ENCODE data around the gene ZFYVE26.
A peak's percentile ranks its signal among the peaks of the same experiment; 100 is the strongest.
"Not testable (repeated sequence)": the region's sequence is repeated elsewhere in the genome, so short reads cannot be mapped to it uniquely, and the experiment has no call there.

The ZFYVE26 gene

GRCh38 chr14:67749341-67750084 lies 66.9 kb downstream of the ZFYVE26 start:
- DNase-seq (ENCODE audit: low spot score), result no peak

GRCh38 chr14:67748312-67748711 lies 68.1 kb downstream of the ZFYVE26 start:
- no peak for DNase-seq (ENCODE audit: low spot score)

- DNase-seq (ENCODE audit: low spot score), result no peak
These were observed 69.5 kb downstream of the ZFYVE26 start for GRCh38 chr14:67746927-67747326.

- no peak for DNase-seq (ENCODE audit: low spot score)
These were observed 72.3 kb downstream of the ZFYVE26 start for GRCh38 chr14:67744046-67744445.

GRCh38 chr14:67738740-67739504 lies 77.5 kb downstream of the ZFYVE26 start:
- peak; percentile 89 for DNase-seq (ENCODE audit: low spot score)

DNA sequence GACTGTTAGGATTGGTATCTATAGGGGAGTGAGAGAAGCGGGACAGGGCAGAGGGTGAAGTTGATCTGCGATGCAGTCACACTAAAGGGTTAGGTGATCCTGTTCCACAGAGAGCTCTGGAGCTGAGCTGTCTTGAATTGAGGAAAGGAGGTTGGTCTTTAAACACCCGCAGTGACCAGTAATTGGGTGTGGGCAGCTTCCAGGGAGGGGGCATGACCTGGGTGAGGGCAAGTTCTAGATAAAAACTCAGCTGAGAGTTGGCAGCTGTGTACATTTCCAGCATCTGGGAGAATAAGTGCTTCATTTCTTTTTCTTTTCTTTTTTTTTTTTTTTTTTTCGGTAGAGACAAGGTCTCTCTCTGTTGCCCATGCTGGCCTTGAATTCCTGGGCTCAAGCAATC lies 79.6 kb downstream of the ZFYVE26 start:
- DNase-seq (ENCODE audit: low spot score), result no peak

DNA sequence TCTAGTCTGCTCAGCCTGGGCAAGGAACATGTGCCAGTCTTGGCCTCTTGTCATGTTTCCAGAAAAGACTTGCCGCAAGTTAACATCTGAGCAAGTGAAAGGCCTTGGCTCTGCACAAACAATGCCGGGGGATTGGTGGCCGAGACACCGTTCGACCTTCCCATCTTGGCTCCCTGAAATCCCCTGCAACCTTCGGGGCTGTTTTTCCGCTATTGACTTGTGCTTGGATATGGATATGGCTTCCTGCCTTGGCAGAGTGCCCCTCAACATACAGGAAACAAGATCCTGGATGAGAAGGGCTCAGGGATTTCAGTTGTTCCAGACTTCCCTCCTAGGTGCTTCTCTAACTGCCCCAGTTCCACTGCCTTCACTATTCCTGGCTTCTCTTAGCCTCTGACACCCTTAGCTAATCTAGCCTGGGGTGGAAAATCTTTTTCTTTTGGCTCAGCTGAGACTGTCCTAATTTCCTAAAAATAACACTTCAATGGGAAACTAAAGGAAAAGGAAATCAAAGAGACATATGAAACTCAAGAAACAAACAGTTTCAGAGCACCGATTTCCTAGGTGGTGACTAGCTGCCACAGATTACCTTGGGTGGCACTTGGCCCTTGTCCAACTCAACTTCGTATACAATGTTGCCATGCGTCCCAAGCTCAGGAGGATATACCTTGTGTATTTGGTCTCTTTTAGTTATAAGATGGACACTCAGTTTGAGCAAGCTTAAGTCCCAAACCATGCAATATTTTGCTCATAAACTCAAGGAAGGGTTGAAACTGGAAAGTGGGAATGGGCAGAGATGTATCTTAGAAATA lies 80.8 kb downstream of the ZFYVE26 start:
- DNase-seq (ENCODE audit: low spot score), result no peak

- no peak for DNase-seq (ENCODE audit: low spot score)
These were observed 81.7 kb downstream of the ZFYVE26 start for GRCh38 chr14:67734675-67735074.

GRCh38 chr14:67733616-67734015 lies 82.8 kb downstream of the ZFYVE26 start:
- DNase-seq (ENCODE audit: low spot score), result no peak

DNA sequence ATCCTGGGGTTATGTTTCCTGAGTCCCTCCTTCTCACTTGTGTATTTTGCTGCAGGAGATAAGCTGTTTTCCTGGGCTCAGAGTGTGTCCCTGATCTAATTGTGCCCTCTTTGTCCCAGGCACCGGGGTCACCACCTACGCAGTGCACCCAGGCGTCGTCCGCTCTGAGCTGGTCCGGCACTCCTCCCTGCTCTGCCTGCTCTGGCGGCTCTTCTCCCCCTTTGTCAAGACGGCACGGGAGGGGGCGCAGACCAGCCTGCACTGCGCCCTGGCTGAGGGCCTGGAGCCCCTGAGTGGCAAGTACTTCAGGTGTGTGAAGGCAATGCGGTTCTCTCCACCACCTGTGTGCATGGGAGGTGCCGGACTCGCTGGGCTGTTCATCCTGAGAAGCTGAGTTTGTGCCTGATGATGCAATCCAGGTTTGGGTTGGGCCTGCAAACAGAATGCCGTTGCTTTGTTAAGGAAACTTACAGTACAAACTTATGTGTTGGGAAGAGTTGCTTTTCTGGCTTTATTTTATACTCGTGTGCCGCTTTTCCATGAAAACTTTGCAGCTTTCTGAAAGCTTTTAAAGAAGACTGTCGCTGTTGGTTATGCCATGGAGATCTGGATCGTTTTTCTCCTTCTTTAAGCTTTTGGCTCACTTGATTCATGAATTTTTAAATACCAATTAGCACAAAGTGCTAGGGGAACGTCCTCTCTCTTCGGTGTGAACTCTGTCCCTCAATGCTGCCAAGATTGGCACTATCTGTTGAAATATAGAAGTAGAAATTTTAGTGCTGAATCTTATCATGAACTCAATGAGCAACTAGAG lies 87.1 kb downstream of the ZFYVE26 start:
- peak; percentile 60 for DNase-seq (ENCODE audit: low spot score)

DNA sequence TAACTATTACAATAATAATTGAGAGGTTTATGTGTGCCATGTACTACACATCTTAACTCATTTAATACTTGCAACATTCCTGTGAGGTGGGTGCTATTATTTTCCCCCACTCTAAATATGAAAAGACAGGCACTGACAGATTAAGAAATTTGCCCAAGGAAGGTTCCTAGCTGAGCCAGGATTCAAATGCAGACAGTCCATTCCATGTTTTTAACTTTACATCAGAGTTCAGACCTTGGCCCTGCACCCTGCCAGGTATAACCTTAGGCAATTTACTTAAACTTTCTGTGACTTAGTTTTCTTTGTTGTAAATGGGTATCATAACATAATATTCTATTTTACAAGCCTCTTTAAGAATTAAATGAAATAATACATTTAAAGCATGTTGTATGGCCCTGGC lies 88.1 kb downstream of the ZFYVE26 start:
- DNase-seq (ENCODE audit: low spot score), result no peak

- DNase-seq (ENCODE audit: low spot score), result no peak
These were observed 89.0 kb downstream of the ZFYVE26 start for GRCh38 chr14:67727361-67727760.

DNA sequence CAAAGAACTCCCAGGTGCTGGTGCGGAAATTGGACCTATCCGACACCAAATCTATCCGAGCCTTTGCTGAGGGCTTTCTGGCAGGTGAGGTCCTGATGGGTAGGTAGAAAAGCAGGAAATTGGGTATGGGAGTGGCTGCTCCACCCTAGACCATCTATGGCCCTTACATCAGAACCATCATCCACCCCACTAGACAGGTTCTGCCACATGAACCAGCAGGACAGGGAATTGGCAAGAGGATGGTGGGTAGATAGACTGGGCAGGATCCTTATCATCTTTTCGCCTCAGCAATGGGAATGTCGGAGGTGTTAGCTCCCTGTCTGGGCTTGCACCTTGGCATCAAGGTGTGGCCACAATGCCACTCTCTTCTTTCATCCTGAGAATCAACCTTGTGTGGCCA lies 91.2 kb downstream of the ZFYVE26 start:
- no peak for DNase-seq (ENCODE audit: low spot score)

- no peak for DNase-seq (ENCODE audit: low spot score)
These were observed 94.1 kb downstream of the ZFYVE26 start for GRCh38 chr14:67722293-67722692.

DNA sequence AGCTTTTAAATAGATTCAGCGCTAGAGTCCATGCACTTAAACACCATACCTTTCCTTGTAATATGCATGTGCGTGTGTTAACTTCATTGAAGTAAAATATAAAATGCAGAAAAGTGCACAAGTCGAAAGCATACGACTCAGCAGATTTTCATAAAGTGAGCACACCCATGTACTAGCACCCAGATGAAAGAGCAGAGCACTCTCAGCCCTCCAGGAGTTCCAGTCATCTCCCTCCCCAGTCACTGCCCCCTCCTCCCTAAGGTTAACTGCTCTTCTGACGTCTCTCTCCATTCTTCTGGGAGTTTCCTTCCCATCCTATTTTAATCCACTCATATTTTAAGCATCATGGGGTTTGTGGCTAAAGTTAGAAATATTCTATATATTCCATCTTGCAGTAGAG lies 94.5 kb downstream of the ZFYVE26 start:
- no peak for DNase-seq (ENCODE audit: low spot score)

DNA sequence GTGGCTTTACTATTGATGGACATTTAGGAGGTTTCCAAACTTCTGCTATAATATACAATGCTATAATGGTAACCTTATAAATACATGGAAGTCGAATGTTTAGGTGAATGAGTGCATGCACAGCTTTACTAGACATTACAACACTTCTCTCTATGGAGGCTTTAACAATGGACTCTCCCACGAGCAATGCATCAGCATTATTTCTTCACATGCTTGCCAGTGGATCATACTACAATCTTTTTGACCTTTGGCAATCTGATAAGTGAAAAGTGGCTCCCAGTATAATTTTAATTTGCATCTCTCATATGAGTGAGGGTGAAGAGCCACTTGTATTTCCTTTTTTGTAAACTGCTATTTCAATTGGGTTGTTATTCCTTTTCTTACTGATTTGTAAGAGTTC lies 96.5 kb downstream of the ZFYVE26 start:
- DNase-seq (ENCODE audit: low spot score), result no peak

GRCh38 chr14:67719385-67719784 lies 97.0 kb downstream of the ZFYVE26 start:
- DNase-seq (ENCODE audit: low spot score), result not testable (repeated sequence)

- DNase-seq (ENCODE audit: low spot score), result no peak
These were observed 98.1 kb downstream of the ZFYVE26 start for GRCh38 chr14:67718265-67718664.

GRCh38 chr14:67717048-67717447 lies 99.3 kb downstream of the ZFYVE26 start:
- DNase-seq (ENCODE audit: low spot score), result no peak

DNA sequence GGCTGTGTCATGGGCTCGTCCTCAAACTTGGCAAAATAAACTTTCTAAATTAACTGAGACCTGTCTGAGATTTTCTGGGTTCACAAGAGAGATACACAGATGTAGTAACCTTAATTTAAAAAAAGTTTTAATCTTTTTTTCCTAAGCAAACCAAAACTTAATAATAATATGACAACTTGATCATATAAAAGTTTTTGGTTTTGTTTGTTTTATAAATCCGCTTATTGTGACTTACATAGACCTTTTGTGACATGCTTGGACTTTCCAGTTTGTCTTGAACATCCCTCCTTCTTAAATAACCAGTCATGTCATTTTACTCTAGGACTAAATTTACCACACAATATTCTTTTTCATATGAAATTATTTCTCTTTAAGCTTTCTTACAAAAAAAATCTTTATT lies 106.2 kb downstream of the ZFYVE26 start:
- no peak for DNase-seq (ENCODE audit: low spot score)

DNA sequence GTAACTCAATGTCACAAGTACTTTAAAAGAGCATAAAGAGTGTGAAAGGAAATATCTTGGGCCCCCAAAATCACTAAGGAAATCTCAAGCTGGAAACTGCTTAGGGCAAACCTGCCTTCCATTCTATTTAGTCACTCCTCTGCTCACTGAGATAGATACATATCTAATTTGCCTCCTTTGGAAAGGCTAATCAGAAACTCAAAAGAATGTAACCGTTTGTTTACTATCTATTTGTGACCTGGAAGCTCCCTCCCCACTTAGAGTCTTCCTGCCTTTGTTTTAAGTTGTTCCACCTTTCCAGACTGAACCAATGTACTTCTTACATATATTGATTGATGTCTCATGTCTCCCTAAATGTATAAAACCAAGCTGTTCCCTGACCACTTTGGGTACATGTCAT lies 106.6 kb downstream of the ZFYVE26 start:
- DNase-seq (ENCODE audit: low spot score), result not testable (repeated sequence)

- not testable (repeated sequence) for DNase-seq (ENCODE audit: low spot score)
These were observed 107.0 kb downstream of the ZFYVE26 start for GRCh38 chr14:67709346-67709745.

All from SW480 (cell line).